Endodermal cell (in vitro differentiated cells): ENCODE results near the gene SLC22A3. TPM values are rescaled to one million over a fixed set of nuclear protein-coding genes. Genes with fewer than 3 reads are reported as not detected.

Source experiments
- DNase-seq: peaks from one replicate; pipeline ENCODE4 v3.0.0-alpha.2; 2017
- H3K27ac ChIP-seq: 2 replicates; pipeline ENCODE4 v1.5.1; 2013; ENCODE audit warnings: mild to moderate bottlenecking, low read depth, low read length, moderate library complexity
- H3K27me3 ChIP-seq: 2 replicates; pipeline ENCODE4 v1.6.1; 2013; ENCODE audit warnings: mild to moderate bottlenecking, low read length, moderate library complexity; ENCODE audit not compliant: insufficient read depth, control insufficient read depth, poor library complexity, severe bottlenecking
- H3K36me3 ChIP-seq: 2 replicates; pipeline ENCODE4 v1.7.0; 2013; ENCODE audit warnings: mild to moderate bottlenecking, low read length, moderate library complexity; ENCODE audit not compliant: control insufficient read depth, insufficient read depth
- H3K4me1 ChIP-seq: one replicate; pipeline ENCODE4 v1.7.0; 2013; ENCODE audit warnings: low read length; ENCODE audit not compliant: control insufficient read depth, insufficient read depth
- H3K4me3 ChIP-seq: 2 replicates; pipeline ENCODE4 v1.5.1; 2013; ENCODE audit warnings: mild to moderate bottlenecking, low read length, moderate library complexity
- H3K9ac ChIP-seq: 2 replicates; pipeline ENCODE4 v1.6.1; 2013; ENCODE audit warnings: mild to moderate bottlenecking, low read length, moderate library complexity; ENCODE audit not compliant: poor library complexity, severe bottlenecking; ENCODE audit errors: extremely low read depth
- H3K9me3 ChIP-seq: 2 replicates; pipeline ENCODE4 v1.6.1; 2013; ENCODE audit warnings: mild to moderate bottlenecking, low read length, moderate library complexity; ENCODE audit not compliant: control insufficient read depth
- H3K27ac Mint-ChIP-seq: 2 replicates; pipeline ENCODE4 v1.8.0; 2020; ENCODE audit warnings: mixed read lengths
- H3K27me3 Mint-ChIP-seq: 2 replicates; pipeline ENCODE4 v1.8.0; 2021; ENCODE audit warnings: mild to moderate bottlenecking, mixed read lengths; ENCODE audit not compliant: insufficient read depth
- H3K36me3 Mint-ChIP-seq: 2 replicates; pipeline ENCODE4 v1.8.0; 2020; ENCODE audit warnings: low read depth, mixed read lengths
- H3K4me1 Mint-ChIP-seq: 2 replicates; pipeline ENCODE4 v1.8.0; 2020; ENCODE audit warnings: mixed read lengths
- H3K4me3 Mint-ChIP-seq: 2 replicates; pipeline ENCODE4 v1.8.0; 2020; ENCODE audit warnings: mild to moderate bottlenecking, moderate library complexity, mixed read lengths
- H3K9me3 Mint-ChIP-seq: 2 replicates; pipeline ENCODE4 v1.8.0; 2020; ENCODE audit warnings: mild to moderate bottlenecking, mixed read lengths
- WGBS, 2 experiments: methylation state at CpG; one replicate each; pipeline versions ENCODE4 v1.1.5 to v1.1.7; 2013; ENCODE audit warnings: missing lambda C conversion rate in 2 of 2, mixed read lengths in 1 of 2; ENCODE audit not compliant: insufficient coverage in 1 of 2, insufficient read length in 1 of 2; 5-methylcytosine and 5-hydroxymethylcytosine counted together
- total RNA-seq, 2 donors: library from RNA; stranded (reverse); fragmentation: NEBNext Ultra II Directional in 1 of 2; extraction: Animal tissue kit (Norgen Biotek cat#: 25700) in 1 of 2; gene quantifications; 2 replicates in 1 of 2; 3 replicates in 1 of 2; pipeline ENCODE4 v1.2.1, GENCODE V29; 2021
- TF ChIP-seq, protein P1 (sequence below): fragments of 200-600 bp; sonication (generic); conservative IDR thresholded peaks from 2 replicates; pipeline ENCODE4 v1.5.0; 2021; ENCODE audit warnings: antibody characterized with exemption, mild to moderate bottlenecking

The SLC22A3 gene
- total RNA-seq, 2 donors from 2014 or later = 3.1 to 7.4 TPM

DNA sequence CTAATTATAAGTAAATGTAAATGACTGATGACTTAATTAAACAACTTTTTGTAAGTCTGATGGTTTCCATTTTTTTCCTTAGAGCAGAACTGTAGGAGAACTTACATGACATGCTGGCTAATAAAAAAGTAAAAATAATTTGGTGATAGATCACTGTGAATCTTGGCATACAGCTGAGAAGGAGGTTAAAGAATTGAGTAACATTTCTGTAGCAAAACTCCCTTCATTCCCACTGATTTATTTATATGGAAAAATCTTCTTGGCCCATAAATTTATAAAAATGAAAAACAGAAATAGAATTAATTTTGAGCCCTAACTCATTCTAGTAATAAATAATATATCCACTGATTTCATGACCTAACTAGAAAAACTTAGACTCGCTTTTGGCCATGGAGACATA lies 48.1 kb downstream of the SLC22A3 start:
- Mint-ChIP-seq H3K9me3 (peaks cover 6% of the 10 kb centered on the region), H3K36me3 (no peaks in the 10 kb centered on the region), H3K27ac (no peak overlapping the region), H3K4me1 (peaks cover 11% of the 10 kb centered on the region), H3K4me3 (no peak overlapping the region), H3K27me3 (no peaks in the 10 kb centered on the region)
- Histone ChIP-seq H3K4me1 (peaks cover 16% of the 10 kb centered on the region), H3K36me3 (peaks cover 13% of the 10 kb centered on the region), H3K27ac (no peak overlapping the region), H3K9ac (no peak overlapping the region), H3K4me3 (no peak overlapping the region), H3K27me3 (no peaks in the 10 kb centered on the region), H3K9me3 (peaks cover 4% of the 10 kb centered on the region)
- DNase-seq = no peak
- TF ChIP-seq, protein P1, sequence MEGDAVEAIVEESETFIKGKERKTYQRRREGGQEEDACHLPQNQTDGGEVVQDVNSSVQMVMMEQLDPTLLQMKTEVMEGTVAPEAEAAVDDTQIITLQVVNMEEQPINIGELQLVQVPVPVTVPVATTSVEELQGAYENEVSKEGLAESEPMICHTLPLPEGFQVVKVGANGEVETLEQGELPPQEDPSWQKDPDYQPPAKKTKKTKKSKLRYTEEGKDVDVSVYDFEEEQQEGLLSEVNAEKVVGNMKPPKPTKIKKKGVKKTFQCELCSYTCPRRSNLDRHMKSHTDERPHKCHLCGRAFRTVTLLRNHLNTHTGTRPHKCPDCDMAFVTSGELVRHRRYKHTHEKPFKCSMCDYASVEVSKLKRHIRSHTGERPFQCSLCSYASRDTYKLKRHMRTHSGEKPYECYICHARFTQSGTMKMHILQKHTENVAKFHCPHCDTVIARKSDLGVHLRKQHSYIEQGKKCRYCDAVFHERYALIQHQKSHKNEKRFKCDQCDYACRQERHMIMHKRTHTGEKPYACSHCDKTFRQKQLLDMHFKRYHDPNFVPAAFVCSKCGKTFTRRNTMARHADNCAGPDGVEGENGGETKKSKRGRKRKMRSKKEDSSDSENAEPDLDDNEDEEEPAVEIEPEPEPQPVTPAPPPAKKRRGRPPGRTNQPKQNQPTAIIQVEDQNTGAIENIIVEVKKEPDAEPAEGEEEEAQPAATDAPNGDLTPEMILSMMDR = no peak
- WGBS, 2 experiments = 83% methylated on average over 1 of the region's 1 CpG; no CpG with 5 or more reads in 1 of the 2 experiments

DNA sequence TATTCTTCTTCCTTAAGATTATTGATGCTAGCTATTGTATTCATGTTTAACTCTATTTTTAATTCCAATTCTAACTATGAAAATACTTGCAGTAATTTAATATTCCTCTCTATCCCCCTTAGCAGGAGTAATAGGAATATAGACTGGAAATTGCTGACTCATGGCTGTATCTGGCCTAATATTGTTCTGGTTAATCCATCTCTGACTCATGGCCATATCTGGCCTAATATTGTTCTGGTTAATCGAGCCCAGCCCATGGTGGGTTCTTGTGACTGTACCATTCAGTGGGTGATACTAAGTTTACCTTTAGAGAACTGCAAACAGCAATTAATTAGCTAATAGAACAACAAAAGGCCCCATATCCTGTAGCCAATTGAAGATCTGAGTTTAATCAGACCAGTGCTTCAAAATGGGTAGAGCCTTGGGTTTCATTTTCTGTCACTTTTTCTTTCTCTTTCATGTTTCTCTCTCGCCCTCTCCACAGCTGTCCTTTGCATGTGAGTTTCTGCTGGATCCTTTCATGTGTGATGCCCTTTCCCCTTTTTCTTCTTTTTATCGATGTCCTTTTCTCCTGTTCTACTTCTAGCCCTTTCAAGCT lies 50.6 kb downstream of the SLC22A3 start:
- H3K4me1 ChIP-seq = peaks cover 16% of the 10 kb centered on the region
- no peak overlapping the region for H3K4me3 ChIP-seq
- H3K27ac ChIP-seq = no peak overlapping the region
- no peak overlapping the region for H3K9ac ChIP-seq
- WGBS, 2 experiments = 94 to 97% methylated on average over 2 to 3 of the region's 3 CpGs
- no peak for DNase-seq
- peaks cover 21% of the 10 kb centered on the region for H3K36me3 ChIP-seq
- peaks cover 4% of the 10 kb centered on the region for H3K9me3 ChIP-seq
- H3K4me3 Mint-ChIP-seq = no peak overlapping the region
- H3K27me3 ChIP-seq = no peaks in the 10 kb centered on the region
- H3K4me1 Mint-ChIP-seq = peaks cover 11% of the 10 kb centered on the region
- H3K9me3 Mint-ChIP-seq = peaks cover 2% of the 10 kb centered on the region
- H3K27ac Mint-ChIP-seq = no peak overlapping the region
- H3K36me3 Mint-ChIP-seq = no peaks in the 10 kb centered on the region
- H3K27me3 Mint-ChIP-seq = no peaks in the 10 kb centered on the region
- TF ChIP-seq, protein P1 = no peak

DNA sequence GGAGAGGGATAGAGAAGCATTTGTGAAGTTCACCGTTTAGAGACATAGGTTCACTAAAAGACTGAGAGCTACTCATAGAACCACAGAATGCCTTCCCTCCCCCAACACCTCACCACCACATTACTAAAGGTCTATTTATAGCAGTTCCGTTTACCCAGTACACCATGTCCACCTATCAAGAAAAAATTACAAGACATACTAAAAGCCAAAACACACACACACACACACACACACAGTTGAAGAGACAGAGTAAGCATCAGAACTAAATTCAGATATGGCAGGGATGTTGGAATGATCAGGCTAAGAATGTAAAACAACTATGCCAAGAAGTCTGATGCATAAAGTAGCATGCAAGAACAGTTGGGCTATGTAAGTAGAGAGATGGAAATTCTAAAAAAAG lies 52.3 kb downstream of the SLC22A3 start:
- peaks cover 2% of the 10 kb centered on the region for H3K9me3 Mint-ChIP-seq
- WGBS, 2 experiments = 84 to 100% methylated on average over 1 to 2 of the region's 2 CpGs
- TF ChIP-seq, protein P1 = no peak
- Histone ChIP-seq H3K36me3 (peaks cover 21% of the 10 kb centered on the region), H3K4me1 (peaks cover 5% of the 10 kb centered on the region), H3K4me3 (no peak overlapping the region), H3K27me3 (no peaks in the 10 kb centered on the region), H3K9me3 (peaks cover 4% of the 10 kb centered on the region), H3K9ac (no peak overlapping the region), H3K27ac (no peak overlapping the region)
- H3K4me3 Mint-ChIP-seq = no peak overlapping the region
- no peaks in the 10 kb centered on the region for H3K27me3 Mint-ChIP-seq
- H3K27ac Mint-ChIP-seq = no peak overlapping the region
- H3K36me3 Mint-ChIP-seq = no peaks in the 10 kb centered on the region
- DNase-seq = no peak
- H3K4me1 Mint-ChIP-seq = no peaks in the 10 kb centered on the region
